Activated T-cell treated with anti-CD3 and anti-CD28 coated beads, Interleukin-2, amount 50 U/mL, for 72 hours (primary cell): ENCODE results near the gene SHROOM3. TPM values are rescaled to one million over a fixed set of nuclear protein-coding genes. Genes with fewer than 3 reads are reported as not detected.

ENCODE experiments used
- ATAC-seq, 2 donors: fragments of 150-1000 bp; cut with Tn5 transposase; replicated peaks in 1 of 2; 2 replicates each; pipeline ENCODE4 v1.10.0; 2021; ENCODE audit warnings: moderate library complexity in 2 of 2, mild to moderate bottlenecking in 1 of 2
- DNase-seq, 2 donors: peaks; one replicate each; pipeline ENCODE4 v3.0.0; 2021 to 2022; ENCODE audit warnings: mixed read lengths in 1 of 2
- H3K27ac Mint-ChIP-seq: one replicate; pipeline ENCODE4 v1.8.0; 2022; ENCODE audit warnings: mild to moderate bottlenecking, moderate library complexity, mixed read lengths
- H3K27me3 Mint-ChIP-seq: one replicate; pipeline ENCODE4 v1.8.0; 2022; ENCODE audit warnings: low read depth, mixed read lengths
- H3K36me3 Mint-ChIP-seq, 2 donors: one replicate each; pipeline ENCODE4 v1.8.0; 2022; ENCODE audit warnings: mixed read lengths in 2 of 2, mild to moderate bottlenecking in 1 of 2; ENCODE audit not compliant: insufficient read depth in 2 of 2
- H3K4me1 Mint-ChIP-seq: one replicate; pipeline ENCODE4 v1.8.0; 2022; ENCODE audit warnings: low read depth, mixed read lengths
- H3K4me3 Mint-ChIP-seq, 2 donors: one replicate each; pipeline ENCODE4 v1.8.0; 2022; ENCODE audit warnings: mild to moderate bottlenecking in 2 of 2, mixed read lengths in 2 of 2, moderate library complexity in 2 of 2
- H3K9me3 Mint-ChIP-seq, 2 donors: one replicate each; pipeline ENCODE4 v1.8.0; 2022; ENCODE audit warnings: mixed read lengths in 2 of 2
- total RNA-seq, 2 donors: library from RNA; stranded (reverse); gene quantifications; one replicate each; pipeline ENCODE4 v1.2.3, GENCODE V29; 2022

The SHROOM3 gene
- total RNA-seq, 2 donors from 2014 or later: 0.09 to 0.10 TPM

DNA sequence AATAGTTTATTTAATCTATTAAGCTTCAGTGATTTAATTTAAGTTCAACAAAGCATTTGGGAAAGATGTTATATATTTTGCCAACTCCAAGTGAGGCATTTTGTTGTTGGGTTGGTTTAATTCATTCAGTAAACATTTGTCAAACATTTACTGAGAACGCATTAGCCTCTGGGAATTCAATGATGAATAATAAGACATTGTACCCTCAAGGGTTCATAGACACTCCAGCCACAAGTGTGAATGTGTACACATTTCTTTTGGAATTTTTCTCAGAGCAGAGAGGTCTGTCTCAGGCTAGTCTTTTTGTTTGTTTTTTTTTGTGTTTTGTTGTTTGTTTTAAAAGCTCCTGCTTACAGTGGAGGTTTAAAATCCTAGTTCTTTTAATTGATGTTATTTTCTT lies 259.0 kb downstream of the SHROOM3 start:
- H3K36me3 Mint-ChIP-seq: no peaks in the 10 kb centered on the region
- H3K27ac Mint-ChIP-seq: no peak overlapping the region
- DNase-seq (no peak), ATAC-seq (no peak)
- no peaks in the 10 kb centered on the region for H3K9me3 Mint-ChIP-seq
- H3K4me3 Mint-ChIP-seq: no peak overlapping the region
- H3K27me3 Mint-ChIP-seq: peaks cover 47% of the 10 kb centered on the region
- peaks cover 19% of the 10 kb centered on the region for H3K4me1 Mint-ChIP-seq

DNA sequence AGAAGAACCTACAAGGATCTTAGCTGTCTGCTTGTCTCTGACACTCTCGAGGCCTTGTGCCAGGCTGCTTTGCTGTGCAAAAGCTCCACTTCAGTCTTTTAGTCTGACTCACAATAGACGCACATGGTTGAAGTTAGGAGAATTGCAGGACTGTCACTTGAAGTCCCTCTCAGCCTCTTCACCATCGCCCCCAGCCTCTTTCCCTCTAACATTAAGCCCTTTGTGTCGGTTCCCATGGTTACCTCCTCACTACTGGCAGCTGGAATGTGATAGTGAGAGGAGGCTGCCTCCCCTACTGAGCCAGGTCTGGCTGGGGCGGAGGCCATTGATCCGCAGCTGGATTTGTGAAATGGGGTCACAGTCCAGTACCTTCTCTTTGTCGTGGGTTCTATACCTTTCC lies 261.1 kb downstream of the SHROOM3 start:
- Mint-ChIP-seq H3K27me3 (peaks cover 34% of the 10 kb centered on the region), H3K4me1 (peaks cover 10% of the 10 kb centered on the region), H3K4me3 (no peak overlapping the region), H3K27ac (no peak overlapping the region), H3K36me3 (no peaks in the 10 kb centered on the region), H3K9me3 (no peaks in the 10 kb centered on the region)
- no peak for DNase-seq
- ATAC-seq: no peak

DNA sequence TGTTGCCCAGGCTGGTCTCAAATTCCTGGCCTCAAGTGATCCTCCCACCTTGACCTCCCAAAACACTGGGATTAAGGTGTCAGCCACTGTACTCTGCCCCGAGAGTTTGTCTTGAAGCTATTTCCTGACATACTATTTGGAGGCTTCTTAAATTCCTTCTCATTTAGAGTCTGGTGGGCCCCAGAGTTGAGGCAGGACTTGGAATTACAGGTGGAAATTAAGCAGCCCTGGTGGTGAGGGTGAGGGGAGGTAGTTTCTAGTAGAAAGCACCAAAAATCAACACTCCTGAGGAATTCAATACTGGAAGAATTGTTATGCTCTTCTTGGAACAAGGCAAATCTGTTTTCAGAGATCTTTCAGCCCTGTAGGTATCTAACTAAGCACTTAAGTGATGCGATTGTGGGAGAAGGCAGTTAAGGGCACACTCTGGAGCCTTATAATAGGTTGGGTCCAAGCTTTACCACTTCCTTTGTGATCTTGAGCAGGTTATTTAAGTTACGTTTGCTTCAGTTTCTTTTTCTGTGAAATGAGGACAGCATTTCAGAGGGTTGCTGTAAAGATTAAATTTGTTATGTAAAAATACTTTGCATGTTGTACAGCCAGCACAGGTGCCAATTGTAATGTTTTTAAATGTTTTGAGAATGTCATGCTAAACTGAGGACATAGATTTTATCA lies 262.2 kb downstream of the SHROOM3 start:
- Mint-ChIP-seq H3K4me3 (no peak overlapping the region), H3K27me3 (peaks cover 25% of the 10 kb centered on the region), H3K36me3 (no peaks in the 10 kb centered on the region), H3K4me1 (peaks cover 6% of the 10 kb centered on the region), H3K27ac (no peak overlapping the region), H3K9me3 (no peaks in the 10 kb centered on the region)
- ATAC-seq (peak in 1 of 2 donors; percentile 51), DNase-seq (no peak)

DNA sequence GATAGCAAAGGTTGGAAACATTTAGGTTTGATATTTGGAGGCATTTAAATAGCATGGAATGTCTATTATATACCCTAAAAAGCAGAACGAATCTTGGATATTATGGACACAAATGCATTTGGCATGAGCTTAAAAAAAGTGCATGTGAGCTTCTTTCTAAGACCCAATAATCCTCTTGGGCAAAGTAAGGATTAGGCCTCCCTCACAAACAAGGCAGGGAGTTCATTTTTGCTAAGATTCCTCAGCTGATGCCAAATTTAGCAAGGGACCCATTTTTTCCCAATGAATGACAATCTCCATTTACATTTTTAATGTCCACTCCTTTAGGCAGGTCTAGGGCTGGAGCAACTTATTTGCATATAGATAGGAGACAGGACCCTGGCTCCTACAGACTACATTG lies 263.1 kb downstream of the SHROOM3 start:
- Mint-ChIP-seq H3K27ac (no peak overlapping the region), H3K27me3 (peaks cover 25% of the 10 kb centered on the region), H3K9me3 (no peaks in the 10 kb centered on the region), H3K36me3 (no peaks in the 10 kb centered on the region), H3K4me3 (no peak overlapping the region), H3K4me1 (peaks cover 6% of the 10 kb centered on the region)
- DNase-seq: no peak
- ATAC-seq: no peak

DNA sequence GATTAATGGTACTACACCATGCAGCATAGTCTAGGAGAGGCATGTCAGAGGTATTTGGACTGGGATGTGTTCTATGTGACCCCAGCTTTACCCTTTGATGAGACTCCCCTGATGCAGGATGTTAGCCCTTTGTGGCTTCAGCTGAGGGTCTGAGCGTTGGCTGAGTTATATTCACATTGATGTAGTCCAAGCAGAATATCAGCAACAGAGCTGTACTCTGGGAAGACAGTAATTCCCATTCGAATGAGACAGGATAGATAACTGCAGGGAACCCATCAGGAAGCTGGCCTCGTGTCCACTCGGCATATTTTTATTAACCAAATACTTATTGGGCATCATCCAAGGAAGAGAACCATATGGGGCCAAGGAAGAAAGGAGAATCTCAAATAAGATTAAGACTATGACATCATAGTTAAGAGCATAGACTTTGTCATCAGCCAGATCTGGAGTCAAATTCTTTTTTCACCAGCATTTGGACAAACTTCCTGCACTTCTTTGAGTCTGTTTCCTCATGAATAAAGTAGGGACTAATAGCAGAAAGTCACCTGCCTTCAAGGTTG lies 264.8 kb downstream of the SHROOM3 start:
- no peak for DNase-seq
- H3K27ac Mint-ChIP-seq: no peak overlapping the region
- no peaks in the 10 kb centered on the region for H3K9me3 Mint-ChIP-seq
- H3K36me3 Mint-ChIP-seq: no peaks in the 10 kb centered on the region
- ATAC-seq: no peak
- H3K4me1 Mint-ChIP-seq: peaks cover 6% of the 10 kb centered on the region
- no peak overlapping the region for H3K4me3 Mint-ChIP-seq
- H3K27me3 Mint-ChIP-seq: peaks cover 21% of the 10 kb centered on the region

DNA sequence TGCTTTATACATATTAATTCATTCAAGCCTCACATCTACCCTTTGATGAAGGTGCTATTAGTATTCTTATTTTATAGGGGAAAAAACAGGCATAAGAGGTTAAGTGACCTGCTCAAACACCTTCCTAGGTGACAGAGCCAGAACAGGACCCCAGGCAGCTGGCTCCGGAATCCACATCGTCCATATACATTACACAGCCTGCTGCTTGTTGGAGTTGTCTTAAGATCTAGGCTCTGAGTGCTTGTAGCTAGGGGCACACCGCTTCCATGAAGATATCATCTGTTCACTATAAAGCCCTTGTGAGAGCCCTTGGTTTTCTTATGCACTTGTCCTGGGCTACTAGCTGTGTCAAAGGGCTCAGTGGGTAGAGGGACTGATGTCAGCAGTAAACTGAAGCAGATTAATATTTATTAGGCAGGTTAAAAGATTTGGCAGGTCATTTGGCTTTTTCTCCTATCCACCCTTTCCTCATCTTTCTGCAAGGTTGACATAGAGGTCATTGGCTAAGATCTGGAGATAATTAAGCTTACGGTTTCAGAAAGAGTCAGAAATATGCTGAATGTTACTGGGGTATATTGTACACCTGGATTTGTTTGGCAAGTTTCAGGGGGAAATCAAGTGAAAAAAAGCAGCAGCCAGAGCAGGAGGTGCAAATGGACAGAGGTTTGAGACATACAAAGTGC lies 267.6 kb downstream of the SHROOM3 start:
- no peak overlapping the region for H3K27ac Mint-ChIP-seq

DNA sequence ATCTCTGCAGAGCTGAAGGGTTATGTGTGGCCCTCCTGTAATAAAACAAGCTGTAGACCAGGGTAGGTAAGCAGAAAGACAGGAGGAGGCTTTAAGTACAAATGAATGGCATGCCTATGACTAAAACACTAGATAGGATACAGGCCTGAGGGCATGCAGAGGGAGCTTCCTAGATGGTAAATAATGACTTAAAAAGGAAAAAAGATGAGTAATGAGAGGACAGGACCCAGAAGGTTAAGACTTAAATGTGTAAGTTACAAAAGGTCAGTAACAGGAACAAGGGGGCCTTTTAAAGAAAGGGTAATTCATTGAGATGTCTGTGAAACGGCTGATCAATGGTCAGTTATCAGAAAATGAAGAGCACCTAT lies 268.1 kb downstream of the SHROOM3 start:
- no peak overlapping the region for H3K4me3 Mint-ChIP-seq
- no peak overlapping the region for H3K27ac Mint-ChIP-seq
- H3K27me3 Mint-ChIP-seq: peaks cover 9% of the 10 kb centered on the region
- no peaks in the 10 kb centered on the region for H3K36me3 Mint-ChIP-seq
- ATAC-seq: no peak
- H3K4me1 Mint-ChIP-seq: no peaks in the 10 kb centered on the region
- no peak for DNase-seq
- H3K9me3 Mint-ChIP-seq: no peaks in the 10 kb centered on the region

More for the DNA sequence above, 267.6 kb downstream of the SHROOM3 start:
- DNase-seq (no peak), ATAC-seq (no peak)
- peaks cover 12% of the 10 kb centered on the region for H3K27me3 Mint-ChIP-seq
- no peak overlapping the region for H3K4me3 Mint-ChIP-seq
- H3K9me3 Mint-ChIP-seq: no peaks in the 10 kb centered on the region
- peaks cover 1% of the 10 kb centered on the region for H3K4me1 Mint-ChIP-seq
- H3K36me3 Mint-ChIP-seq: no peaks in the 10 kb centered on the region

DNA sequence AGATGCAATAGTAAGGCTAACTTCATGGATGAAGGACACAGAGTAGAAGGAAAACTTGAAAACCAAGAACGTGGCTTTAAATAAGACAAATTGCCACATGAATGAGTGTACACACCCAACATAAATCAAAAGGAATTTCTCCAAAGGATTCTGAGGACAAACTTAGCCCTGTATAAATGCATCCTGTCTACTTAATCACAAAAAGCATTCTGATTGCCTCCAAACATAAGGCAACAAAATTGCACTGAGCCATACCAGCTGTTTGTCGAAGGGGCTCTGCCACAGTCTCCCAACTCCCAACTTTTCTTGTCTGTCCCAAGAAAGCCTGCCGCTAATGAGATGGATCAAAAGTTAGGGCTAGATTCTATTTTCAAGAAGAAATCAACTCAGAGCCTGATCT lies 268.6 kb downstream of the SHROOM3 start:
- ATAC-seq: no peak

DNA sequence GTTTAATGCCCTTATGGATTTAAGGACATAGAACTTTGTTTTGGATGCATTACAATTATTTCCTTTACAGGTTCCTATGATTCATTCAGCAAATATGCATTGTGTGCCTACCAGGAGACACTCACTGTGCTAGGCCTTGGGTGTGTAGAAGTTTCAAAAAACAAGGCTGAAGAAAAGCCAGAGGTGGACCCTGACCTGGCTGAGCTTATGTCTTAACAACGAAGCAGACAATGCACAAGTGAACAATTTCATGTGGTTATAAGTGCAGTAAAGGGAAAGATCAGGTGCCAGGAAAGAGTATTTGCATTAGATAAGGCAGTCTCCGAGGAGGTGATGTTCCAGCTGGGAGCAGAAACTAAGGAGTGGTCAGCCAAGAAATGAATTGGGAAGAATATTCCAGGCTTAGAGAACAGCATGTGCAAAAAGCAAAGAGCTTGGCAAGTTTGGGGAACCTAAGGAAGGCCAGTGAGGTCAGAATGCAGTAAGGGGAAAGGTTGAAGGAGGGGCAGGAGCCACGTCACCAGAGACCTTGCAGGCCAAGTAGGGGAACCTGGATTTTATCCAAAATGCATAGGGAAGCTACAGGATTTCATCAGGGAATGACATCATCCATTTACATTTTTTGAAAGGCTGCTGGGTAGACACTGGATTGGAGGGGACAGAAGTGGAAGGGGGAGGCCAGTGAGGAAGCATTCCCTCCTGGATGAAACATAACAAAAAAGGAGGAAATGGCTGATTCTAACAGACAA lies 269.3 kb downstream of the SHROOM3 start:
- H3K9me3 Mint-ChIP-seq: no peaks in the 10 kb centered on the region
- DNase-seq: no peak
- no peak for ATAC-seq
- H3K4me3 Mint-ChIP-seq: no peak overlapping the region
- peaks cover 9% of the 10 kb centered on the region for H3K27me3 Mint-ChIP-seq
- no peaks in the 10 kb centered on the region for H3K4me1 Mint-ChIP-seq
- H3K27ac Mint-ChIP-seq: no peak overlapping the region
- no peaks in the 10 kb centered on the region for H3K36me3 Mint-ChIP-seq

More for the DNA sequence above, 268.6 kb downstream of the SHROOM3 start:
- H3K4me3 Mint-ChIP-seq: no peak overlapping the region
- no peaks in the 10 kb centered on the region for H3K36me3 Mint-ChIP-seq
- H3K4me1 Mint-ChIP-seq: no peaks in the 10 kb centered on the region
- H3K27me3 Mint-ChIP-seq: peaks cover 9% of the 10 kb centered on the region
- DNase-seq: no peak
- H3K9me3 Mint-ChIP-seq: no peaks in the 10 kb centered on the region
- no peak overlapping the region for H3K27ac Mint-ChIP-seq

DNA sequence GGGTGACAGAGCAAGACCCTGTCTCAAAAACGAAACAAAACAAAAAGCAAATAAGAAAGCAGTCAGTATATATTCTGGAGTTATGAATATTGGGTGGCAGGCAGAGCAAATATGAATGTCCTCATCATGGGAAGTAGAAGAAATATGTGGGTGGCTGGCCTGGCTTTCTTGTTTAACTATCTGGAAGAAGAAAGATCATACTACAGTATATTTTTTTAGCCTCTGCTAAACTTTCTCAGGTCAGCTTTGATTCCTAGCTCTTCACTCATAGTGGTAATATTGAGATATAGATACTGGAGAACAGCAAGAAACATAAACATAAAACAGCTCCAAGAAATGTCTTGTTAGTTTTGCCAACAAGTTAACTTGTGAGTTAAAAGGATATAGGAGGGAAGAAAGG lies 270.4 kb downstream of the SHROOM3 start:
- ATAC-seq (no peak), DNase-seq (no peak)
- Mint-ChIP-seq H3K4me1 (no peaks in the 10 kb centered on the region), H3K27ac (no peak overlapping the region), H3K36me3 (no peaks in the 10 kb centered on the region), H3K9me3 (no peaks in the 10 kb centered on the region), H3K27me3 (peaks cover 9% of the 10 kb centered on the region), H3K4me3 (no peak overlapping the region)

DNA sequence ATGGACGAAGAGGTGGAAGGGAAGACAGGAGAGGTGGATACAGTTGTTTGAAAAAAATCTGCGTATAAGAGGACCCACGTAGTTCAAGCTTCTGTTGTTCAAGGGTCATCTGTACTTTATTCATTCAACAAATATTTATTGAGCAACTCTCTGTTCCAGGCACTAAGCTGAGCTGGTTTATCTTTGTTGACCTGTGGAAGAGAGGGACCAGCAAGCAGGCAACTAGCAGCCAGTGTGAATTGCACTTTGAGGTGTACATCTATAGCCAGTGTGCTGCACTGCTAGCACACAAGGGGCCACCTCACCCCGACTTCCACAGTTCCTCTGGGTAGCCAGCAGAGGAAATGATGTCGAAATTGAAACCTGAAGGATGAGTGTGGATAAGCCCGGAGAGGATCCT lies 271.6 kb downstream of the SHROOM3 start:
- Mint-ChIP-seq H3K9me3 (no peaks in the 10 kb centered on the region), H3K27me3 (peaks cover 9% of the 10 kb centered on the region), H3K27ac (no peak overlapping the region), H3K4me3 (no peak overlapping the region), H3K4me1 (no peaks in the 10 kb centered on the region), H3K36me3 (no peaks in the 10 kb centered on the region)
- no peak for DNase-seq
- no peak for ATAC-seq

DNA sequence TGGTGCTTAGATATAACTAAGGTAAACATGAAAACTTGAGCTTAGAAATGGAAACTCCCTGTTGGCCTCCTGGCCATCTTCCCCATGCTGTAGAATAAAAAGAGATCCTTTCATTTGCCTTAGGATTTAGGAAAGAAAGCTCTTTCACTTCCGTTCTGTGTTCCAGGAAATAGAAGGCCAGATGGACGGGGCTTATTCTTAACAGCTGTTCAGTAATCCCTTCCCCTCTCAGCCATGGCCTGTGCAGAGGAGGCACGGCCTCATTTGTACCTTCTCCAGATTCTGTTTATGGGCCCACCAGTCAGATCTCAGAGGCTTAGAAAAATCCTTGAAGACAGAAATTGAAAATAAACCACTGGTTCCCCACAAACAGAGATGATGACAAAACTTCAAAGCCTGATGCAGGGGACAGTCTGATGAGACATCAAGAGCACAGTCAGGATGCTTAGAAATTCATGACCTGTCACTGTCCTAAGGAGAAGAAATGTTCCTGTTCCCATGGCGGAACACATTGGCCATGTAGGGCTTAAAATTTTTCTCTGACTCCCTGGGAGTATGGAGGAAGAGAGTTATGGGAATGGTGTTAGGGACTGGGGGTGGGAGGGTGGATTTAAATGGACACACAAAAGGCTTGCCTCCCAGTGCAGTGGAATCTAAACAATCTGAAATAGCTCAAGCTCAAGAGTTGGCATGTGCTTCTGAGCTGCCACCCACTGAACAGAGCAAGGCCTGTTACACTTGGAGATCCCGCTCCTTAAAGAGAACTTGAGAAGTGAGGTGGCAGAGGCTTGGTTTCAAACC lies 274.1 kb downstream of the SHROOM3 start:
- H3K27me3 Mint-ChIP-seq: peaks cover 6% of the 10 kb centered on the region
- ATAC-seq: no peak
- no peak for DNase-seq
- no peak overlapping the region for H3K27ac Mint-ChIP-seq
- H3K4me1 Mint-ChIP-seq: no peaks in the 10 kb centered on the region
- H3K9me3 Mint-ChIP-seq: no peaks in the 10 kb centered on the region
- no peak overlapping the region for H3K4me3 Mint-ChIP-seq
- H3K36me3 Mint-ChIP-seq: no peaks in the 10 kb centered on the region

DNA sequence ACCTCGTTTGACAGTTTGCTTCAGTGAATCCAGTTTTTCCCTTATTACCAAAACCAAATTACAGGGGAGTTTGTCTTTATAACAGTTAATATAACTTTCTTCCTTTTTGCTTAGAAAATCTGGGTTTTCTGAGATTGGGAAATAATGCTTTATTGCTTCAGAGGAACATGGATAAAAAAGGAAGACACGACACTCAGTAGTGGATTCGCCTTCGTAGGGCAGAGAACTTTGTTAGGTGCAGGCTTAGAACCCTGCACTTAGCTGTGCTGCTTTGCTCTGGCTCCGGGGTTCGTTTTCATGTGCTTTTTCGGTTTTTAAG lies 274.7 kb downstream of the SHROOM3 start:
- peaks cover under 1% of the 10 kb centered on the region for H3K27me3 Mint-ChIP-seq
- H3K27ac Mint-ChIP-seq: no peak overlapping the region
- DNase-seq: no peak
- H3K4me1 Mint-ChIP-seq: no peaks in the 10 kb centered on the region
- ATAC-seq: no peak
- H3K9me3 Mint-ChIP-seq: no peaks in the 10 kb centered on the region
- no peak overlapping the region for H3K4me3 Mint-ChIP-seq
- no peaks in the 10 kb centered on the region for H3K36me3 Mint-ChIP-seq
